ENCODE results near the gene MICAL3. TPM values are rescaled to one million over a fixed set of nuclear protein-coding genes. Genes with fewer than 3 reads are reported as not detected.
"Not testable (repeated sequence)": the region's sequence is repeated elsewhere in the genome, so short reads cannot be mapped to it uniquely, and the experiment has no call there.

Gene MICAL3
- total RNA-seq, 1 donor: 11.0 TPM

DNA sequence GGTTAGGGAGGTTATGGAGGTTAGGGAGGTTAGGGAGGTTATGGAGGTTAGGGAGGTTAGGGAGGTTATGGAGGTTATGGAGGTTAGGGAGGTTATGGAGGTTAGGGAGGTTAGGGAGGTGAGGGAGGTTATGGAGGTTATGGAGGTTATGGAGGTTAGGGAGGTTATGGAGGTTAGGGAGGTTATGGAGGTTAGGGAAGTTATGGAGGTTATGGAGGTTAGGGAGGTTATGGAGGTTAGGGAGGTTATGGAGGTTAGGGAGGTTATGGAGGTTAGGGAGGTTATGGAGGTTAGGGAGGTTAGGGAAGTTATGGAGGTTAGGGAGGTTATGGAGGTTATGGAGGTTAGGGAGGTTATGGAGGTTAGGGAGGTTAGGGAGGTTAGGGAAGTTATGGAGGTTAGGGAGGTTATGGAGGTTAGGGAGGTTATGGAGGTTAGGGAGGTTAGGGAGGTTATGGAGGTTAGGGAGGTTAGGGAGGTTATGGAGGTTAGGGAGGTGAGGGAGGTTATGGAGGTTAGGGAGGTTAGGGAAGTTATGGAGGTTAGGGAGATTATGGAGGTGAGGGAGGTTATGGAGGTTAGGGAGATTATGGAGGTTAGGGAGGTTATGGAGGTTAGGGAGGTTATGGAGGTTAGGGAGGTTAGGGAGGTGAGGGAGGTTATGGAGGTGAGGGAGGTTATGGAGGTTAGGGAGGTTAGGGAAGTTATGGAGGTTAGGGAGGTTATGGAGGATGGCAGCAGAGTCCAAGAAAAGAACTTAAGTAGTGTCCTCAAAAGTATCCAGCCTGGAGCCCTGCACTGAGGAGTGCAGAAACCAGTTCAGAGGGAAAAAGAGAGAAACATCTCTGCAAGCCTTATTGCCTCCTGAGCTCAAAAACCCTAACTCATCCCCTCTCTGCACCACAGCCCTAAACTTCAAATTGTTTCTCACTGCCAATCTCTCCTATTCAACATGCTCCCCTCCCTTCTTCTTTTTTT, 147.2 kb downstream of the MICAL3 start:
- H3K4me3 ChIP-seq (ENCODE audit: low read length); H3K9me3 ChIP-seq (ENCODE audit: low read depth, low read length); H3K27me3 ChIP-seq (ENCODE audit: insufficient read depth, low read length); H3K4me1 ChIP-seq (ENCODE audit: insufficient read depth, low read length): not testable (repeated sequence)

DNA sequence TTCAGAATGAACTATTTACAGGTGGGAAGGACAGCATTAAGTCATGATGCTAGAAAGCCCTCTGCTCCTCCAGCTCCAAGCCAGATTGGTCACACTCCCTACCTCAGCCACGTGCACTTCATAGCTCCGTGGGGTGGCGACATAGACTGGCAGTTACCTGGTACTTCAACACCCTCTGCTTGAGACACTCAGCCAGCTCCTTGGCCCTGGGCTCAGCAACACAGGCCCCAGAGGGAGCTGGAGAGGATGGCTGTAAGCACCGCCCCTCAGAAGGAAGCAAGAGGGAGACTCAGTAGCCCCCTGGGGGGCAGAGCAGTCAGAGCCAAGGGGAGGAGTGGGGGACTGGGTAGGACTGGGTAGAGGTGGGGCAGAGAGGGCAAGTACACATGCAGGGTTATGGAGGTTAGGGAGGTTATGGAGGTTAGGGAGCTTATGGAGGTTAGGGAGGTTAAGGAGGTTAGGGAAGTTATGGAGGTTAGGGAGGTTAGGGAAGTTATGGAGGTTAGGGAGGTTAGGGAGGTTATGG, 148.0 kb downstream of the MICAL3 start:
- Histone ChIP-seq H3K9me3 (ENCODE audit: low read depth, low read length) (no peaks in the 10 kb centered on the region), H3K27me3 (ENCODE audit: insufficient read depth, low read length) (no peaks in the 10 kb centered on the region), H3K4me3 (ENCODE audit: low read length) (no peak overlapping the region), H3K4me1 (ENCODE audit: insufficient read depth, low read length) (no peaks in the 10 kb centered on the region)

DNA sequence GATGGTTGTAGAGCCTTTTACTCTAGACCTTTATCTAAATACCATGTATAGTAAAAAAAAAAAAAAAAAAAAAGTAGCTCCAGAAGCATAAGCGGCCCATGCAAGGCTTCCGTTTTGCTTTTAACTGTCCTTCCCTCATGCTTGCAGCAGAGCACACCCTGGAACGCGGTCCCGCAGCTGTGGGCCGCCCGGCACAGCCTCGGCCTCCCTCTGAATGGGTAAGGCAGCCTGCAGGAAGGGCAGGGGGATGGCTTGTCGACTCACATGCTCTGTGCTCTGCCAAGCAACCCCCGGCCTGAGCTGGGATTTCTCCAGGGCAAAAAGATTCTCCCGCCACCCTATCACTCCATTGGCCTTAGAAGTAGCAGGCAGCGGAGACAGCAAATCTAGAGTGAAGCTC, 148.7 kb downstream of the MICAL3 start:
- Histone ChIP-seq H3K4me1 (ENCODE audit: insufficient read depth, low read length) (no peaks in the 10 kb centered on the region), H3K4me3 (ENCODE audit: low read length) (no peak overlapping the region), H3K27me3 (ENCODE audit: insufficient read depth, low read length) (no peaks in the 10 kb centered on the region), H3K9me3 (ENCODE audit: low read depth, low read length) (no peaks in the 10 kb centered on the region)

DNA sequence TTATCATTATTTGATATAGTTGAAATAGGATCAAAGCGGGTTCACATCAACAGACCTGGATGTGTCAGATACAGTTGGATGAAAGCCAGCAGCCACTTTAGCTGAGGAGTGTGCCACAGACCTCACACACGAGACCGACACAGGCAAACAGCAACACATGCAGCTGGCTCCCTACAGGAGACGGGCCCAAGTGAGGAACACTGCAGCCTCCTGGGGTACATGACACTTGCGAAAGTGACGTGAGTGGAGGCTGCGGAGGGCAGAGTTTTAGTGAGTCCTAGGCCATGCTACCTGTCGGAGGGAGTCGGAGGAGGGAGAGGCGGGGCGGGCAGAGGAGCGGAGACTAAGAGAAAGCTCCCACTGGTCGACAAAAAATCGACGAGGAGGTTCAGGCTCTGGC, 149.2 kb downstream of the MICAL3 start:
- Histone ChIP-seq H3K4me1 (ENCODE audit: insufficient read depth, low read length) (no peaks in the 10 kb centered on the region), H3K9me3 (ENCODE audit: low read depth, low read length) (no peaks in the 10 kb centered on the region), H3K27me3 (ENCODE audit: insufficient read depth, low read length) (no peaks in the 10 kb centered on the region), H3K4me3 (ENCODE audit: low read length) (no peak overlapping the region)

DNA sequence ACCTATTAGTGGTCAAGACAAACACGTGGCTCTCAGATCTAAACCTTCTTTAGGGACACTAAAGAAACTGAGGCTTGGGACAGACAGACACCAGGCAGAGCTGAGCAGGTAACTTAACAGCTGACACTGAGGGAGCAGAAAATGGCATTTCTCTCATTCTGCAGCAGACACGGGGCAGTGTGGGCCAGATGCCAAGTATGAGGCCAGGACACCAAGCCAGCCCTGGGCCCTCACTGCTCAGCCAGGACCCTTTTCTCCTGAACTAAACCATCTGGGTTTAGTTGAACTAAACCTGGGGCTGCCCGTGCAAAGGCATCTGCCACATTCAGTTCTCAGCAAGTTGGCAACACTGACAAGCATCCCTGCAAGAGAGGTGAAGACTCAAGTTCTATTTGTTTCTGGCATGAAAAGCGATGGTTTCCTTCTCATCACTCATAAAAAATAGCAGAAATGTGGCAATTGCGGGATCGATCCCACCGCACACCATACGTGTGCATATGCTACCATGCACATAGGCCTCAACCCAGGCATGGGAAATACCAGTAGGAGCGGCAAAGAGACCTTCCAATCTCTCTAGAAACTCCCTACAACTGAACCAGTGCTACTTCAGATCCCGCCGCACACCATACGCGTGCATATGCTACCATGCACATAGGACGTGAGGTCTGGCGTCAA, 150.0 kb downstream of the MICAL3 start:
- no peak overlapping the region for H3K4me3 ChIP-seq (ENCODE audit: low read length)
- H3K27me3 ChIP-seq (ENCODE audit: insufficient read depth, low read length): no peaks in the 10 kb centered on the region
- H3K9me3 ChIP-seq (ENCODE audit: low read depth, low read length): no peaks in the 10 kb centered on the region
- no peaks in the 10 kb centered on the region for H3K4me1 ChIP-seq (ENCODE audit: insufficient read depth, low read length)

DNA sequence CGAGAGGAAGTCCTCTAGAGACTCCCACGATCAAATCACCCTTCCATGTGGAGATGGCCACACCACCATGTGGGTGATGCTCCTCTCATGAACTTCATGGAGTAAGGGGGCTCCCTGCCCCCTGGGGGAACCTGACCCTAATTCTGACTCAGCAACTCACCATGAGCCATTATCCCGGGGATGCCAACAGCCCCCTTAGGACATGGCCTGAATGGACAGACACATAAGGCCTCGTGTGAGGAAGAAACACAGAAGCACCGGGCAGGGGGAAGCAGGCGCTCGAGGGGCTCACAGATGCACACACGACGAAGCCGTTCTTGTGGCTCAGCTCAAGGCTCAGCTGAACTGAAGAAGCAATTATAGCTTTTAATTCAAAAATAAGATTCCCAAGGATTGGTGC, 150.6 kb downstream of the MICAL3 start:
- no peaks in the 10 kb centered on the region for H3K4me1 ChIP-seq (ENCODE audit: insufficient read depth, low read length)
- H3K4me3 ChIP-seq (ENCODE audit: low read length): no peak overlapping the region
- no peaks in the 10 kb centered on the region for H3K27me3 ChIP-seq (ENCODE audit: insufficient read depth, low read length)
- no peaks in the 10 kb centered on the region for H3K9me3 ChIP-seq (ENCODE audit: low read depth, low read length)

DNA sequence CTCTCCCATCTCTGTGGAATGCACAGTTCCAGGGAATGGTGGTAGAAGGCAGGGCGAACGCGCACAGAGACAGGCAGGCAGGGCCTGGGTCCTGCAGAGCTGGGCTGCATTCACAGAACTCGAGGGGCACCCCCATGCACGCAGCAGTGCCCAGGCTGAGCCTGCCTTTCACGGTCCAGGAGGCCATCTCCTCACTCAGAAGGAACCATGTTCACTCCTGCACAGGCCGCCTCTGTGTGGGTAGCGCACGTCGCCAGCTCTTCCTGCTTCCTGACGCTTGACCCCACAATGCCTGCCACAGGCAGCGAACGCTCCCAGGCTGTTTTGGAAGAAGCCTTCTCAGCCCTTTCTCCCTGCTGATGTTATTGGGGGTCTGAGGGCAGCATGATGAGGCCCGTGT, 151.2 kb downstream of the MICAL3 start:
- Histone ChIP-seq H3K4me3 (ENCODE audit: low read length) (no peak overlapping the region), H3K9me3 (ENCODE audit: low read depth, low read length) (no peaks in the 10 kb centered on the region), H3K27me3 (ENCODE audit: insufficient read depth, low read length) (no peaks in the 10 kb centered on the region), H3K4me1 (ENCODE audit: insufficient read depth, low read length) (no peaks in the 10 kb centered on the region)

DNA sequence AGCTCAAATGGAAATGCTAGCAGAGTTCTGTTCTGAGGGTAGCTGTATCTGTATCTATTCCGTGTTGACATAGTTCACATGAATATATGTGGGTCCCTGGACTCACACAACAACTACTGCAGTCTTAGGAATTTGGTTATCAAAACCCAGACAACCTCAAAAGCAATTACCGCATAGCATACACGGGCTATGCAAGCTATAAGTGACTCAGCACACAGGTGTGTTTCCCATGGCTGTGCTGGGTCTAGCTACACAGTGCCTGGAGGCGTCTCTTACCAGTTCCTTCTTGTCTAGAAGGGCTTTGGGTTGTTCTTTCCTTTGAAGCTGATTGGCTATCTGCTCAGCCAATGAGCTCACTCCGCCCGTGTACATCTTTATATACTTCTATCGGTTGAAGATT, 151.9 kb downstream of the MICAL3 start:
- Histone ChIP-seq H3K4me3 (ENCODE audit: low read length) (no peak overlapping the region), H3K4me1 (ENCODE audit: insufficient read depth, low read length) (no peaks in the 10 kb centered on the region), H3K27me3 (ENCODE audit: insufficient read depth, low read length) (no peaks in the 10 kb centered on the region), H3K9me3 (ENCODE audit: low read depth, low read length) (no peaks in the 10 kb centered on the region)

DNA sequence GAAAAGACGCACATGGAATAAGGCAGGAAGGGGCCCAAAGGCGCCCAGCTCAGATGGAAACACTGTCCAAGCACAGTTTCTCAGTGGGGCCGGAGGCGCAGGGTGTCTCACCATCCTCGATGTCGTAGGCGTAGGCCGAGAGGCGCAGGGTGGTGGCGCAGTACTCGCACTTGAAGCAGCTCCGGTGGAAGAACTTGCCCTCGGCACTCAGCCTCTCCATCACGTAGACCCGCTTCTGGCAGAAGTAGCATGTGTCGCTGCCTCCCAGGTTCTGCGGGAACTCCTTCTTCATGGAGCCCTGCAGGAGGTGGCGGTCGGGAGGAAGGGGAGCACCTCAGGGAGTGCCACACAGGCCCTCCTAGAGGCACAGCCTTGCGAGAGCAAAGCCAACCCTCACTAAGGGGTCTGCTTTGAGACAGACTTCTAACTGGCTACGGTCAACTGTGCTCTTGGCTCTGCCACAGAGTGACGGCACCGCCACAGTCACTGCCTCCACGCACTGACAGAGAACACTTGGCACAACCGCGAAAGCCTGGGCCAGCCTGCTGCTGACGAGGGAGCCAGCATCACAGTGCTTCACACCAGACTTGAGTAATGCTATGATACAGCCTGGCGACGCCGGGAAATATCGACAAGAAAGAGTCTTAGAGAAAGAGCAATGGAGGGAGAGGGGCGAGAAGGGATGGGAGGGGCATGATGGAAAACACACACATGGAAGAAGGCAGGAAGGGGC, 152.5 kb downstream of the MICAL3 start:
- Histone ChIP-seq H3K9me3 (ENCODE audit: low read depth, low read length) (no peaks in the 10 kb centered on the region), H3K4me3 (ENCODE audit: low read length) (no peak overlapping the region), H3K27me3 (ENCODE audit: insufficient read depth, low read length) (no peaks in the 10 kb centered on the region), H3K4me1 (ENCODE audit: insufficient read depth, low read length) (no peaks in the 10 kb centered on the region)

DNA sequence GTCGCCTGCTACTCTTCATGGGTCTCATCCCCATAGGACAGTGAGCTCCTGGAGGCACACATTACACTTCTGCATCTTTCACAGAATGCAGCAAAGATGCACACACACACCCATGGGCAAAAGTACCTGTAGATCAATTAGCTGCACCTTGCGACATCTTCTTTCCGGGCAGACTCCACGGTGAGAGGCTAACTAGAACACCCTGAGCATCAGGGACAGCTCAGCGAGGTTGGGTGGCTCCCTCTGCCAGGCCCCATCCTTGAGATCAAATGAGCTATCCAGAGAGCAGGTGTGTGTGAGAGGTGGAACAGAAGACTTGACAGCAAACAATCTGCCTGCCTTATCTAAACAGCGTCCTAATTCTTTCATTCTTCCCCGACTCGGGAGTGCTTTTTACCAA, 154.0 kb downstream of the MICAL3 start:
- Histone ChIP-seq H3K27me3 (ENCODE audit: insufficient read depth, low read length) (no peaks in the 10 kb centered on the region), H3K4me3 (ENCODE audit: low read length) (no peak overlapping the region), H3K9me3 (ENCODE audit: low read depth, low read length) (no peaks in the 10 kb centered on the region), H3K4me1 (ENCODE audit: insufficient read depth, low read length) (no peaks in the 10 kb centered on the region)

DNA sequence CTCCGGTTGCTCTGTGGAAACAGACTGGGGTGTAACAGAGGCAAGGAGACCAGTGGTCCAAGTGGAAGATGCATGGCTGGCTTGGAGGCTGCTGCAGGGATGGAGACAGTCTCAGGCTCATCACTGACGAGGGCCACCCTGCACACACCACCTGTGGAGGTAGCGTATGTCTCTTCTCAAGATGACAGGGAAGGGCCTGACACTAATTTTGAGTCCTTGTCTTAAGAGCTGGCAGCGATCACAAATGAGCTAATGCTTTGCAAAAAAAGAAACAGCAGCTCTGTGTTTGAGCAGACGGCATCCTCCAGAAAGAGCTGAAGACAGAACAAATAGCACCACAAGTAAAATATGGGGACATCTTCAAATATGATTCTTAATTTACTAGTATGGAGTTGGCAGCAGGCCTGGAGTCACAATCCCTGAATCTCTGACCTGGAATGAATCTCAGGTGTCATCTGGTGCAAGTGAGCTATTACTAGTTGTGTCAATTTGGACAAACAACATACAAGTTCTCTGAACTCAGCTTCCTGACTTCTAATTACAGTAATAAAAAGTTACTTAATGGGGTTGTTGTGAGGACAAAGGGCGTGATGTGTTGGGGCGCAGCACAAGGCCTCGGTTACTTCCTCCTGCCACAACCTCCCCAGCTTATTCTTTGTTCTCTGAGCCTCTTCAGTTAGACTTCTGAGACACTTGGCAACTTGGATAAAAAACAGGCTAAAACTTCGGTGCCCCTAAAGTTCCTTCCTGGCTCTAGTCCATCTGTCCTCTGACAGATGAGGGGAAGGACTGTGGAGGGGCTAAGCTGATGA, 154.9 kb downstream of the MICAL3 start:
- Histone ChIP-seq H3K4me1 (ENCODE audit: insufficient read depth, low read length) (no peaks in the 10 kb centered on the region), H3K9me3 (ENCODE audit: low read depth, low read length) (no peaks in the 10 kb centered on the region), H3K27me3 (ENCODE audit: insufficient read depth, low read length) (no peaks in the 10 kb centered on the region), H3K4me3 (ENCODE audit: low read length) (no peak overlapping the region)

DNA sequence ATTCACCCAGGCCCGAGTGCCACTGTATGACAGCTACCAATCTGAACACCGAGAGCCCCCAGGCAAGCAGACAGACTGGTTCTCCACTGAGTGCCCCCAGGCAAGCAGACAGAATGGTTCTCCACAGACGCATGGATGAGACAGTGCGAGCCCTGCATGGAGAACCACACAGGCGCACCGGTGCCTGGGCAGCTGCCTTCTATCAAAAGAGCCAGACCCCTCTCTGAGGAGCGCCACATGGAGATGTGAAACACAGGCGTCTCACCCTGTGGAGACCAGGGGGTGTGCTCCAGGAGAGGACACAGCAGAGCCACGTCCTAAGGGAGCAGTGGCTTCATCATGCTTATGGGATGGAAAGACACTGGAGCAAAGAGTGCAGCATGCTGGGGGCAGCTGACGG, 155.6 kb downstream of the MICAL3 start:
- H3K27me3 ChIP-seq (ENCODE audit: insufficient read depth, low read length): no peaks in the 10 kb centered on the region
- no peak overlapping the region for H3K4me3 ChIP-seq (ENCODE audit: low read length)
- no peaks in the 10 kb centered on the region for H3K9me3 ChIP-seq (ENCODE audit: low read depth, low read length)
- no peaks in the 10 kb centered on the region for H3K4me1 ChIP-seq (ENCODE audit: insufficient read depth, low read length)

DNA sequence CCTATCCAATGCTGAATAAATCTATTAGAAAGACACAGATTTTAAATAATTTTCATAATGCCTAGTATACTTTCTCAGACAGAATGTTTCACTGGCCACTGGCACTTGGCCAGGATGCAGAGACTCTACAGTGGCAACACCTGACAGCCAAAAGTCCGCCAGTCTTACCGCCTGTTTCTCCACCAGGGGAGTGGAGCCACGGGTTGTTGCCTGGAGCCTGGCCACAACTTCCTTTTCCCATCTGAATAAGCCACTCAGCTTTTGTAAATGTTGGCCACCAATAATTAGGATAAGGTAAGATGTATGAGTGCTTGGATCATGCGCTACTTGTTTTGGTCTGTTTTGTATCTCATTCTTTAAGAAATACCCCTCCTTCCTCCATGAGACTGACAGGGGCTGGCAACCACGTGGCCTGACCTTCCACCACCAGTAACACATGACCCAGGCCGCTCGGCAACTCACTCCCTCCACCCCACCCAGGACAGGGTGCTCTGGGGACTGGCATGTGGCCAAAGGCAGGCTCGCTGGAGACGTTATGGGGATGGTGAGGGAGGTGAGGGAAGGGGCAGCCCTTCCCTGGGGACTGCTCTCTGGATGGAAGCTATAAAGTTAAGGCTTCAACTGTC, 157.1 kb downstream of the MICAL3 start:
- Histone ChIP-seq H3K4me1 (ENCODE audit: insufficient read depth, low read length) (no peaks in the 10 kb centered on the region), H3K4me3 (ENCODE audit: low read length) (no peak overlapping the region), H3K27me3 (ENCODE audit: insufficient read depth, low read length) (no peaks in the 10 kb centered on the region), H3K9me3 (ENCODE audit: low read depth, low read length) (no peaks in the 10 kb centered on the region)

DNA sequence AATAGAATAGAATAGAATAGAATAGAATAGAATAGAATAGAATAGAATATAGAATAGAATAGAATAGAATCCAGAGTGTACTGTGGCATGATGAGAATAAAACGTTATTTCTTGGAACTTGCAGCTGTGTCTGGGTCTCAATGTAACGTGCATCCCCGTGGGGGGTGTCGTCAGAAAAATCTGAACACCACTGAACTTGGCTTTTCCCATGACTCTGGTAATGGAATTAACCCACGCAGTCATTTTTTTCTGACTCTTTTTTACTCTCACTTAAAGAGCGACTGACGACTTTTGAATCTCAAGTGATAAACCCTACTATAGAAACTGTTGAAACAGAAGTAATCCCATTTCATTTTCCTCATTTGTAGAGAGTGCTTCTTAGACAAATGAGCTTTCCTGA, 157.7 kb downstream of the MICAL3 start:
- no peaks in the 10 kb centered on the region for H3K27me3 ChIP-seq (ENCODE audit: insufficient read depth, low read length)
- H3K4me1 ChIP-seq (ENCODE audit: insufficient read depth, low read length): no peaks in the 10 kb centered on the region
- no peaks in the 10 kb centered on the region for H3K9me3 ChIP-seq (ENCODE audit: low read depth, low read length)
- no peak overlapping the region for H3K4me3 ChIP-seq (ENCODE audit: low read length)
